ENCODE measurements around the gene ARGLU1.
"Not testable (repeated sequence)": the region's sequence is repeated elsewhere in the genome, so short reads cannot be mapped to it uniquely, and the experiment has no call there.

Gene ARGLU1

DNA sequence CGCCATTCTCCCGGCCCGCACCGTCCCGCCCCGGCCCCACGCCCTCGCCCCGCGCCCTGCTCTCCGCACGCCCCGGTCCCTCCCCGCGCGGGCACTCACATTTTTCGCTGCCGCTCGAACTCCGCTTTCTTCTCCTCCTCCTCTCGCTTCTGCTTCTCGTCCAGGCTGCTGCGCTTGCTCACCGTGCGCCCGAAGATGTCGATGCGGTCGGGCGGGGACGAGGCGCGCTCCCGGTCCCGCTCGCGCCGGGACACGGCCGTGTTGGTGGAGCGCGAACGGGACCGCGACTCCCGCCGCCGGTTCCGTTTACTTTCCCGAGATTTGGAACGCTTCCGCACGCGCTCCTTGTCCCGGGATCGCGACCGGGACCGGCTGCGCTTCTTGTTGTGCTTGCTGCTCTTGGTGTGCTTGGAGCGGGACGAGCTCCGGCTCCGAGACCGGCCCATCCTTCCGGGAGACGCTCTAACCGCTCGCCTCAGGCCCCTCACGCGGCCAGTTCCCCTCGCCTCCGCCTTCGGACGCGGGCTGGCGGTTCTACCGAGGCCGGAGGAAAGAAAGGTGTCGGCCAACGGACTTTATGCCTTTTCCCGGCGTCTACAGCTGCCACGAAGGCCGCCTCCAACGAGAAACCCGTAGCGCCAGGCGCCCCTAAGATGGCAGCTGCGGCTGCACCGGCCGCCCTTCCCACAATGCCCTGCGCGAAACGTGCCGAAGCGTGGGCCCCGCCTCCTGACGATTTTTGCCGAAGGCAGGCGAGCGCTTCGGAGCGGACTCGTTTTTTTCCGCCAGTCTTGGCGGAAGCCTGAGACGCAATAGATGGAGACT lies at the start of gene ARGLU1:
Gene ARGLU1 (minus strand): TSS at position 664 of the 825 bp plus-strand sequence. CDS start 218 bp downstream, at position 446.
- peak; percentile 93 for DNase-seq (ENCODE audit: low spot score)

- no peak for DNase-seq (ENCODE audit: low spot score)
Measured at GRCh38 chr13:106617561-106617960, 49.6 kb upstream of the ARGLU1 start.

GRCh38 chr13:106616729-106617128 lies 48.8 kb upstream of the ARGLU1 start:
- no peak for DNase-seq (ENCODE audit: low spot score)

DNA sequence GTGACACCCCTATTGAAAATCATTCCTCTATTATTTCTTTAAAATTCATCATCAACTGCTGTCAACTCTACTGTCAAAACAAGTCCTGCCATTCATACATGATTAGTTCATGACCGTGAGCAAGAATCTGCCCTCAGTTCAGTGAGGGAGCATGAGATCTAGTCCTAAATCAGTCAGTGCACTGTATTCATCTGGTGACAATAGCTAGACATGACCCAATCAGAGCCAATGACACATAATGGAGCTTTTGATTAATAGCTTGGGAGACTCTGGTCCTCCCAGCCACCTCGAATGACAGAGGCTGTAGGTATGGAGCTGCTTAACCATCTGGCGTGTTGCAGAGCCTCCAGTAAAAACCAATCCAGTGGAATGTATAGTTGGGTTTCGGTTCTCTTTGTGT lies 46.9 kb upstream of the ARGLU1 start:
- DNase-seq (ENCODE audit: low spot score), result no peak

DNA sequence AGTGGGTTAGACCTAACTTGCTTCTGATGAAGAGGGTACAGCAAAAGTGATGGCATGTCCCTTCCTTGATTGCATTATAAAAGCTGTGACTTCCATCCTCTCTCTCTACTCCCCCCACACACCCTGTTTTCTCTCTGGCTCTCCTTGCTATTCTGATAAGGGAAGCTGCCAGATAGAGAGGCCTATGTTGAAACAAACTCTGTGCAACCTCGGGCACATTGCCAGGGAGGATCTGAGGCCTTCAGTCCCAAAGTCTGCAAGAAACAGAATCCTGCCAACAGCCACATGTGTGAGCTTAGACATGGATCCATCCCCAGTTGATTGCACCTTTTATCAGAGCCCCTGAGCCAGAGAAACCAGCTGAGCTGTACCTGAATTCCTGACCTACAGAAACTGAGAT lies 44.8 kb upstream of the ARGLU1 start:
- no peak for DNase-seq (ENCODE audit: low spot score)

DNA sequence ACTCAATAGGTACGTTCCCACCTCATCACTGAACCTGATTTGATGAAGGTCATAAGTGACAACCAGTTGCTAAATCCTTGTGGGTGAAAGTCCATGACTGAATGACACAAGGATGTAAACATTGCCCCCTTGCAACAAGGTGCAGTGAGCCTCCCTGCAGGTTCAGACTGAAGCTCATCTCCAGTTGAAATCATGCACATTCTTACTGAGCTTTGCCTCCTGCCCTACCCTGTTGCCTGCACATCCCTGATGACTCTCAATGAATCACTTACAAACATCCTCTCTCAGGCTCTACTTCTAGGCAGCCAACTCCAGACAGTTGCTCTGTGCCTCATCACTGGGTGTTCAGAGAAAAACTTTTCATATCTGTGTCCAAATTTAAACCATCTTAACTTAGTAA lies 42.5 kb upstream of the ARGLU1 start:
- no peak for DNase-seq (ENCODE audit: low spot score)

GRCh38 chr13:106609116-106609515 lies 41.2 kb upstream of the ARGLU1 start:
- no peak for DNase-seq (ENCODE audit: low spot score)

DNA sequence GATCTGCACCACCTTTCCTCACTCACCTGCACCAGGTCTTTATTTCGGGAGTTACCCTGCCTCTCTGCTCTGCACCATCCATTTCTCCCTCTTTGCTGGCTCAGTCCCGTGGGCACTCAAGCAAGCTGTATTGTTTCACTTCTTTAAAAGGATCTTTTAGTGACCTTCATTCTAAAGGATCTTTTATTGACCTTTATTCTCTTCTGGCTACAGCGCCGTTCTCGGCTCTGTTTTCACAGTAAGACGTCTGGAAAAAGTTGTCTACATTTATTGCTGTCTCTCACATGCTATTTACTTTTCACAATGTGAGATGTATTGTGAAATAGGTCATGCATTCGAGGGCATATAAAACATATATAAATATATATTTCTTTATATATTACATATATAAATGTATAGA lies 35.6 kb upstream of the ARGLU1 start:
- no peak for DNase-seq (ENCODE audit: low spot score)

GRCh38 chr13:106602178-106602577 lies 34.2 kb upstream of the ARGLU1 start:
- no peak for DNase-seq (ENCODE audit: low spot score)

GRCh38 chr13:106601489-106601888 lies 33.6 kb upstream of the ARGLU1 start:
- no peak for DNase-seq (ENCODE audit: low spot score)

GRCh38 chr13:106600798-106601135 lies 32.8 kb upstream of the ARGLU1 start:
- DNase-seq (ENCODE audit: low spot score), result not testable (repeated sequence)

- no peak for DNase-seq (ENCODE audit: low spot score)
Measured at GRCh38 chr13:106599875-106600797, 32.2 kb upstream of the ARGLU1 start.

DNA sequence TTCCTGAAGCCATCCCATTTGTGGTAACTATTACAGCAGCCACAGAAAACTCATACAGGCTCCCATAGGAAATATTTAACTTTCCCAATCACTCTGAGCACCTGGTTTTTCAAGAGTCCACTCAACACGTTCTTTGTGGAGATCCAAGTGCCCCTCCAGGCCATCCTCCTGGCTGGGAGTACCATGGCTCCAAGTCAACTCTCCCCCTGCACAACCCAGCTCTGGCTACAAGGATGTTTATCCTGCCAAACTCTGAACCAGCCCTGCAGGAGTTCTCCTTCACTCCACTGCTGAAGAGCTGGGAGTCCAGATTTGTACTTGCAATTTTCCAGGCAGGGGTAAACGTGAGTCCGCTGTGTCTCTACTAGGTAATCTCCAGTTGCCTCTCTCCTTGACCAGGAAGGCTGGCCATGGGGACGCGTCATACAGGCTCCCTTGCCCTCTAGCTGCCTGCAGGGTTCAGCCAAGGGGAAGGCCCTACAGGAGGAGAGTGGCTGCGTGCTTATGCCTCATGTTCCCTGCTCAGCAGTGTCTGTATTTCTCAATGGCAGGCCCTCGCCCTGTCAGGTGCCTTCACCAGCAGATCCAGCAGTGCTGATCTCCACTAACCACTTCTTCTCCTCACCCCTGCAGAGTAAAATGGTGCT lies 29.9 kb upstream of the ARGLU1 start:
- DNase-seq (ENCODE audit: low spot score), result no peak

GRCh38 chr13:106597186-106597585 lies 29.2 kb upstream of the ARGLU1 start:
- no peak for DNase-seq (ENCODE audit: low spot score)

GRCh38 chr13:106596275-106596937 lies 28.5 kb upstream of the ARGLU1 start:
- DNase-seq (ENCODE audit: low spot score), result no peak

DNA sequence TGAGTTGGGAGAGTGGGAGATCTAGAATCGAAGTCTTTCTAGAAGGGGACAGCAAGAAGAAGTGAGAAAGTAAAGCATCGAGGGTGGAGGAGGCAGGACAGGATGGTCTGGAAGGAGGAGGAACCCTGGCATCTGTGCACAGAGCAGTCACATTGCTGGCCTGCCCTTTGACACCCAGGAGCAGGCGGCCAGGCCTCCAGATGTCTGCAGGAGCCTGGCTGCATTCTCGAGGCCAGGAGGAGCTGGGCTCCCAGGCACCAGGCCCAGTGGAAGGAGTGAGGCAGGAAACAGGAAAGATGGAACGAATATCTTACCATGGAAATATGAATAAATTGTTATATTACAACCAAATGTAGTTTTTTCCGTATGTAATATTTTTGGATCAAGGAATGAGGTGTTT lies 27.7 kb upstream of the ARGLU1 start:
- no peak for DNase-seq (ENCODE audit: low spot score)

- DNase-seq (ENCODE audit: low spot score), result no peak
Measured at GRCh38 chr13:106594980-106595379, 27.0 kb upstream of the ARGLU1 start.

GRCh38 chr13:106593132-106593531 lies 25.2 kb upstream of the ARGLU1 start:
- DNase-seq (ENCODE audit: low spot score), result no peak

- no peak for DNase-seq (ENCODE audit: low spot score)
Measured at GRCh38 chr13:106591299-106591698, 23.4 kb upstream of the ARGLU1 start.

GRCh38 chr13:106589716-106590115 lies 21.8 kb upstream of the ARGLU1 start:
- DNase-seq (ENCODE audit: low spot score), result no peak

- no peak for DNase-seq (ENCODE audit: low spot score)
Measured at GRCh38 chr13:106588367-106588766, 20.4 kb upstream of the ARGLU1 start.

- peak; percentile 40 for DNase-seq (ENCODE audit: low spot score)
Measured at GRCh38 chr13:106587787-106588186, 19.9 kb upstream of the ARGLU1 start.
